Vagina (tissue), 2 donors: Measurements from ENCODE around the gene TNFRSF25. TPM values are rescaled to one million over a fixed set of nuclear protein-coding genes. Genes with fewer than 3 reads are reported as not detected.

Source experiments
- DNase-seq, 2 donors: peaks; one replicate each; pipeline ENCODE4 v3.0.0-alpha.2; 2017; ENCODE audit errors: extremely low spot score in 2 of 2
- H3K27ac ChIP-seq: fragments of 200-600 bp; sonication (generic); one replicate; pipeline ENCODE4 v1.5.1; 2019
- H3K27me3 ChIP-seq: fragments of 200-600 bp; sonication (generic); one replicate; pipeline ENCODE4 v1.5.1; 2019
- H3K36me3 ChIP-seq, 2 donors: fragments of 200-600 bp; sonication (generic); one replicate each; pipeline ENCODE4 v1.5.1; 2017 to 2019
- H3K4me1 ChIP-seq: fragments of 200-600 bp; sonication (generic); one replicate; pipeline ENCODE4 v1.5.1; 2019
- H3K4me3 ChIP-seq, 2 donors: fragments of 200-600 bp; sonication (generic); 1 replicate in 1 of 2; 2 replicates in 1 of 2; pipeline ENCODE4 v1.5.1; 2016 to 2019
- H3K9me3 ChIP-seq: fragments of 200-600 bp; sonication (generic); one replicate; pipeline ENCODE4 v1.5.1; 2019
- POLR2A ChIP-seq, 2 donors: fragments of 450-650 bp; IDR thresholded peaks; one replicate each; pipeline ENCODE4 v1.6.1; 2017; ENCODE audit warnings: antibody characterized with exemption in 2 of 2, mild to moderate bottlenecking in 2 of 2, moderate library complexity in 2 of 2
- POLR2AphosphoS5 ChIP-seq, 2 donors: sonication (generic); formaldehyde crosslinking; IDR thresholded peaks; one replicate each; pipeline ENCODE4 v1.9.0; 2017; ENCODE audit warnings: antibody characterized with exemption in 2 of 2, mild to moderate bottlenecking in 2 of 2, low read depth in 1 of 2; ENCODE audit not compliant: insufficient read depth in 1 of 2
- intact Hi-C: fragments of 100-400 bp; cut with DNase I; formaldehyde crosslinking; loops from one replicate; pipeline ENCODE4 v1.15.1; 2023
- total RNA-seq: library from RNA; depleted of rRNA; stranded (reverse); fragments of >200 nt; gene quantifications from one replicate; pipeline ENCODE4 v1.2.3, GENCODE V29; 2016
- TF ChIP-seq, protein P1 (sequence below), 3 experiments: fragments of 450-650 bp in 2 of 3; fragments of 200-600 bp in 1 of 3; sonication (generic) in 1 of 3; IDR thresholded peaks; one replicate each; pipeline ENCODE4 v1.5.1; 2017 to 2019; ENCODE audit warnings: antibody characterized with exemption in 3 of 3, mild to moderate bottlenecking in 2 of 3, moderate library complexity in 2 of 3

TNFRSF25 gene
- total RNA-seq, 1 donor from 2014 or later: 32.7 TPM

- no peak overlapping the region for H3K4me3 ChIP-seq
These were observed 33.3 kb upstream of the TNFRSF25 start for GRCh38 chr1:6499296-6499695.

GRCh38 chr1:6498576-6499111, 32.7 kb upstream of the TNFRSF25 start:
- Histone ChIP-seq H3K36me3 (no peaks in the 10 kb centered on the region), H3K9me3 (no peaks in the 10 kb centered on the region), H3K27ac (no peak overlapping the region), H3K27me3 (no peaks in the 10 kb centered on the region), H3K4me3 (no peak overlapping the region), H3K4me1 (peaks cover 26% of the 10 kb centered on the region)
- intact Hi-C loops: no loop called here
- TF ChIP-seq POLR2AphosphoS5 (IDR thresholded peaks at IDR 0.05; ENCODE audit: insufficient read depth in 1 of 2, low read depth in 1 of 2) (no peak), POLR2A (IDR thresholded peaks at IDR 0.05) (no peak)
- TF ChIP-seq, protein P1, sequence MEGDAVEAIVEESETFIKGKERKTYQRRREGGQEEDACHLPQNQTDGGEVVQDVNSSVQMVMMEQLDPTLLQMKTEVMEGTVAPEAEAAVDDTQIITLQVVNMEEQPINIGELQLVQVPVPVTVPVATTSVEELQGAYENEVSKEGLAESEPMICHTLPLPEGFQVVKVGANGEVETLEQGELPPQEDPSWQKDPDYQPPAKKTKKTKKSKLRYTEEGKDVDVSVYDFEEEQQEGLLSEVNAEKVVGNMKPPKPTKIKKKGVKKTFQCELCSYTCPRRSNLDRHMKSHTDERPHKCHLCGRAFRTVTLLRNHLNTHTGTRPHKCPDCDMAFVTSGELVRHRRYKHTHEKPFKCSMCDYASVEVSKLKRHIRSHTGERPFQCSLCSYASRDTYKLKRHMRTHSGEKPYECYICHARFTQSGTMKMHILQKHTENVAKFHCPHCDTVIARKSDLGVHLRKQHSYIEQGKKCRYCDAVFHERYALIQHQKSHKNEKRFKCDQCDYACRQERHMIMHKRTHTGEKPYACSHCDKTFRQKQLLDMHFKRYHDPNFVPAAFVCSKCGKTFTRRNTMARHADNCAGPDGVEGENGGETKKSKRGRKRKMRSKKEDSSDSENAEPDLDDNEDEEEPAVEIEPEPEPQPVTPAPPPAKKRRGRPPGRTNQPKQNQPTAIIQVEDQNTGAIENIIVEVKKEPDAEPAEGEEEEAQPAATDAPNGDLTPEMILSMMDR (IDR thresholded peaks at IDR 0.05): no peak
- DNase-seq: no peak

More at GRCh38 chr1:6499296-6499695, 33.3 kb upstream of the TNFRSF25 start:
- H3K27me3 ChIP-seq: no peaks in the 10 kb centered on the region
- no peak for DNase-seq
- TF ChIP-seq POLR2A (IDR thresholded peaks at IDR 0.05) (no peak), POLR2AphosphoS5 (IDR thresholded peaks at IDR 0.05; ENCODE audit: insufficient read depth in 1 of 2, low read depth in 1 of 2) (no peak)
- TF ChIP-seq, protein P1 (IDR thresholded peaks at IDR 0.05): no peak
- intact Hi-C loops: no loop called here
- H3K4me1 ChIP-seq: peaks cover 26% of the 10 kb centered on the region
- H3K36me3 ChIP-seq: no peaks in the 10 kb centered on the region
- no peak overlapping the region for H3K27ac ChIP-seq
- no peaks in the 10 kb centered on the region for H3K9me3 ChIP-seq

GRCh38 chr1:6497867-6498575, 32.0 kb upstream of the TNFRSF25 start:
- intact Hi-C loops: no loop called here
- no peak for DNase-seq
- Histone ChIP-seq H3K4me3 (peak overlapping the region; percentile 53 to 83), H3K27ac (no peak overlapping the region), H3K36me3 (no peaks in the 10 kb centered on the region), H3K27me3 (no peaks in the 10 kb centered on the region), H3K9me3 (no peaks in the 10 kb centered on the region), H3K4me1 (peaks cover 26% of the 10 kb centered on the region)
- TF ChIP-seq POLR2AphosphoS5 (IDR thresholded peaks at IDR 0.05; ENCODE audit: insufficient read depth in 1 of 2, low read depth in 1 of 2) (no peak), POLR2A (IDR thresholded peaks at IDR 0.05) (no peak)
- TF ChIP-seq, protein P1 (IDR thresholded peaks at IDR 0.05): no peak

DNA sequence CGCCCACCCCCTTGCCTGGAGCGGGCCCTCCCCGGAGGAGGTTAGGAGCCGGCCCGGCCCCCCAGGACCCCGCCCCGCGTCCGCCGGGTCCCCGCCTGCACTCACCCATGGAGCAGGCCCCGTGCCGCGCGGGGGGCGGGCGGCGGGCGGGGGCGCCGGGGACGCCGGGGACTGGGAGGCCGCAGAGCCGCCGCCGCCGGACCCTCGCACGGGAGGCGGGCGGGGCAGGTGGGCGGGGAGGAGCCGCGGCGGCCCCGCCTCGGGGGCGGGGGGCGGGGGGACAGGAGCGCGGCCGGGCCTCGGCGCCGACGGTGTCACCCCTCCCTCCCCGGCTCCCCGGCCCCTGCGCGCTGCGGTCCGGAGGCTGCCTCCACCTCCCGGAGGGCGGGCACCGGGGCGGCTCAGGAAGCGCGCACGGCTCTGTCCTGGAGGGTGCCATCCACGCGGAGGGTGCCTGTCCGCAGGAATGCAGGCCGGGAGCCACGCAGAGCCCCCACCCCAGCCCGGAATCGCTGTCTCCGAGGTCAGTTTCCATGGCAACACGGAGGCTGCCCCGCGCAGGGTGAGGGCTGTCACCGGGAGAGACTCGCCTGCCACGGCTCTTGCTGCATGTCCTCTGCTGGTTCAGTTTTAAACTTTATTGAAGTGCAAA, 31.4 kb upstream of the TNFRSF25 start:
- peak overlapping the region; percentile 62 for H3K27ac ChIP-seq
- peak overlapping the region; percentile 53 to 83 for H3K4me3 ChIP-seq
- H3K4me1 ChIP-seq: peaks cover 26% of the 10 kb centered on the region
- H3K27me3 ChIP-seq: no peaks in the 10 kb centered on the region
- TF ChIP-seq POLR2AphosphoS5 (IDR thresholded peaks at IDR 0.05; ENCODE audit: insufficient read depth in 1 of 2, low read depth in 1 of 2) (no peak), POLR2A (IDR thresholded peaks at IDR 0.05) (no peak)
- TF ChIP-seq, protein P1 (IDR thresholded peaks at IDR 0.05): no peak
- no peak for DNase-seq
- intact Hi-C loops: no loop called here
- no peaks in the 10 kb centered on the region for H3K36me3 ChIP-seq
- H3K9me3 ChIP-seq: no peaks in the 10 kb centered on the region

GRCh38 chr1:6496890-6497214, 30.9 kb upstream of the TNFRSF25 start:
- TF ChIP-seq POLR2AphosphoS5 (IDR thresholded peaks at IDR 0.05; ENCODE audit: insufficient read depth in 1 of 2, low read depth in 1 of 2) (no peak), POLR2A (IDR thresholded peaks at IDR 0.05) (no peak)
- TF ChIP-seq, protein P1 (IDR thresholded peaks at IDR 0.05): no peak
- Histone ChIP-seq H3K27ac (peak overlapping the region; percentile 62), H3K27me3 (no peaks in the 10 kb centered on the region), H3K4me1 (peaks cover 26% of the 10 kb centered on the region), H3K4me3 (peak overlapping the region; percentile 53 to 83), H3K9me3 (no peaks in the 10 kb centered on the region), H3K36me3 (no peaks in the 10 kb centered on the region)
- intact Hi-C loops: no loop called here
- DNase-seq: no peak
